HG02943 (cell line): ENCODE measurements around the gene ABCG1.

Experiments
- ATAC-seq: cut with Tn5 transposase; IDR thresholded peaks from one replicate; pipeline ENCODE4 v1.9.1; 2021; ENCODE audit warnings: mild to moderate bottlenecking, low read depth, moderate library complexity; ENCODE audit not compliant: unreplicated experiment

ABCG1 gene

GRCh38 chr21:42264245-42265195 is 45.6 kb downstream of the ABCG1 start:
- no peak for ATAC-seq

GRCh38 chr21:42265231-42265812 is 46.4 kb downstream of the ABCG1 start:
- no peak for ATAC-seq

- no peak for ATAC-seq
Measured at GRCh38 chr21:42266971-42267556, 48.1 kb downstream of the ABCG1 start.

- no peak for ATAC-seq
Measured at GRCh38 chr21:42269386-42269785, 50.4 kb downstream of the ABCG1 start.

- ATAC-seq = no peak
Measured at GRCh38 chr21:42271065-42271464, 52.1 kb downstream of the ABCG1 start.

- no peak for ATAC-seq
Measured at GRCh38 chr21:42272109-42272962, 53.4 kb downstream of the ABCG1 start.

GRCh38 chr21:42272984-42273600 is 54.2 kb downstream of the ABCG1 start:
- ATAC-seq = no peak

- ATAC-seq = no peak
Measured at GRCh38 chr21:42276076-42276475, 57.1 kb downstream of the ABCG1 start.

GRCh38 chr21:42276526-42277154 is 57.7 kb downstream of the ABCG1 start:
- no peak for ATAC-seq

- ATAC-seq = no peak
Measured at GRCh38 chr21:42277593-42277992, 58.7 kb downstream of the ABCG1 start.

- ATAC-seq = no peak
Measured at GRCh38 chr21:42278451-42279149, 59.7 kb downstream of the ABCG1 start.

- ATAC-seq = no peak
Measured at GRCh38 chr21:42279341-42279871, 60.5 kb downstream of the ABCG1 start.

- ATAC-seq = no peak
Measured at GRCh38 chr21:42279888-42280287, 60.9 kb downstream of the ABCG1 start.

GRCh38 chr21:42280356-42281180 is 61.6 kb downstream of the ABCG1 start:
- no peak for ATAC-seq

GRCh38 chr21:42281181-42281680 is 62.3 kb downstream of the ABCG1 start:
- no peak for ATAC-seq

GRCh38 chr21:42282021-42282420 is 63.1 kb downstream of the ABCG1 start:
- ATAC-seq = no peak

- ATAC-seq = no peak
Measured at GRCh38 chr21:42282715-42283114, 63.8 kb downstream of the ABCG1 start.
